ENCODE results near the gene FUT7. TPM values are rescaled to one million over a fixed set of nuclear protein-coding genes. Genes with fewer than 3 reads are reported as not detected.

Gene FUT7
- total and polyA plus RNA-seq, 2 of the 8 experiments (the other 6 are each of a cell fraction or from before 2014, with no cell fraction given) = not detected

DNA sequence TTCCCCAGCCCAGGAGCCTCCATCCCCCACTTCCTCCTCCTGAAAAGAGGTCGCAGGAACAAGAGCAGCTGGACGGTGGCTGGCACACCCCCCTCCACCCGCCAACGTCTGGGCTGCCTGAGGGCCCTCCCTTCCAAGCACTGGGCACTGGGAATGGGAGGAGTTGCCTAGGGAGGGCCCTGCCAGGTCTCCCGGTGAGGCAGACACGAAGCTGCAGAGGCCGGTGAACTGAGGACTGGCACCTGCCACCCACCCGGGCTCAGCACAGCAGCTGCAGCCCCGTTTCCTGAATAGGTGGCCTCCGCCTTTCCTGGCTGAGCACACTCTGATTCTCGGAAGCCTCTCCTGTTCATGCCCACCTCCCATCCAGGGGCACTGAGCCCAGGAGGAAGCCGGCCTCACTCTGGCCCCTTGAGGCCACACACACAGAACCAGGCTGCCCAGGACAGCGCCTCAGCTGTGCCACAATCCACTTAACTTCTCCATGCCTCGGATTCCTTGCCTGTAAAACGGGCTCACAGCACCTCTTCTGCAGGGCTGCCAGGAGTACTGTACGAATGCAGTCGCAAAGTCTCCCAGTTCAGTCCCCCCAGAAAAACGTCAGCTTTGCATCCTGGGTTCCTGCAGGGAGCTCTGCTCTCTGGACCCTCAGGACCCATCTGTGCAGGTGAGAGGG, 12.8 kb upstream of the FUT7 start:
- peaks cover 8 to 25% of the 10 kb centered on the region in 2 experiments for H4K20me1 ChIP-seq (replicated peaks in 1 of 2; ENCODE audit: control insufficient read depth in 1 of 2, insufficient read depth in 2 of 2, low read length in 2 of 2)
- H3K23me2 ChIP-seq (ENCODE audit: low read depth, low read length) = peaks cover 12% of the 10 kb centered on the region; the same call in 1 of the 2 replicates
- H3K9me3 ChIP-seq (ENCODE audit: insufficient read depth in 2 of 2, low read depth in 1 of 2, low read length in 1 of 2) = no peaks in the 10 kb centered on the region
- ChIA-PET CTCF (ENCODE audit: partially characterized antibody) (interaction anchor here (0.8 to 4.1 kb wide), 14 partner anchors 10 to 202 kb away, joined by 3 to 27 read pairs (median 4); partner anchors contain the start of genes AJM1, FUT7 and GRIN1), POLR2A (ENCODE audit: partially characterized antibody) (interaction anchor here (1.0 to 2.4 kb wide), 4 partner anchors 13 to 200 kb away, joined by 3 to 5 read pairs (median 4); partner anchors contain the start of genes FUT7 and TUBB4B)
- H3K4me1 ChIP-seq (replicated peaks in 1 of 4; ENCODE audit: control insufficient read depth in 3 of 4, insufficient read depth in 4 of 4, low read length in 3 of 4) = peaks cover 3 to 14% (median 8%) of the 10 kb centered on the region in 4 experiments; a peak in 6 of 7 replicates
- peak overlapping the region; percentile 34 to 99 for H3K4me2 ChIP-seq (ENCODE audit: insufficient read depth in 1 of 2, low read depth in 2 of 2, low read length in 2 of 2)
- no peak overlapping the region for H3K27ac ChIP-seq (ENCODE audit: low read depth, low read length)
- H4K5ac ChIP-seq (ENCODE audit: insufficient read length, low read depth, low read length) = no peak overlapping the region
- H3K36me3 ChIP-seq (ENCODE audit: control insufficient read depth in 2 of 4, insufficient read depth in 4 of 4, low read length in 3 of 4) = peaks cover 0 to 2% (median 0%) of the 10 kb centered on the region in 4 experiments; a peak in 1 of 8 replicates
- H3K14ac ChIP-seq (ENCODE audit: insufficient read length) = no peak overlapping the region
- H3K27me3 ChIP-seq (replicated peaks in 1 of 4; ENCODE audit: control insufficient read depth in 3 of 4, extremely low read depth in 1 of 4, insufficient read depth in 3 of 4, low read length in 3 of 4) = peaks cover 17 to 39% (median 28%) of the 10 kb centered on the region in 4 experiments
- no peak for TF ChIP-seq HDAC6 (IDR thresholded peaks at IDR 0.05; ENCODE audit: low read depth, low read length)
- TF ChIP-seq USF2 (IDR thresholded peaks at IDR 0.05; ENCODE audit: low read length) = no peak
- no peak for TF ChIP-seq POLR2A (IDR thresholded peaks at IDR 0.05; ENCODE audit: control extremely low read depth in 1 of 2, low read depth in 2 of 2, low read length in 2 of 2)
- FAIRE-seq (no peak), DNase-seq (ENCODE audit: low read depth in 1 of 2, low spot score in 2 of 2) (no peak)
- no peak overlapping the region for H2AFZ ChIP-seq (ENCODE audit: low read length)
- H3K9ac ChIP-seq (replicated peaks in 1 of 4; ENCODE audit: extremely low read depth in 1 of 4, low read depth in 3 of 4, low read length in 3 of 4) = no peak overlapping the region
- H3K23ac ChIP-seq (ENCODE audit: insufficient read length) = no peak overlapping the region
- H2BK12ac ChIP-seq (ENCODE audit: low read depth, low read length) = 0 out of 2 replicates have a peak overlapping the region, but pooled peaks have one; percentile 17
- no peak overlapping the region for H3K18ac ChIP-seq (ENCODE audit: extremely low read depth, low read length)
- H3K56ac ChIP-seq (replicated peaks; ENCODE audit: insufficient read length, low read depth, low read length) = no peak overlapping the region
- H2AK5ac ChIP-seq (ENCODE audit: low read depth, low read length) = no peak overlapping the region
- no peak overlapping the region for H2BK20ac ChIP-seq (ENCODE audit: low read length)
- no peak overlapping the region for H2BK15ac ChIP-seq (ENCODE audit: low read length)
- H2BK5ac ChIP-seq (ENCODE audit: low read depth, low read length) = no peak overlapping the region
- H3K4ac ChIP-seq (replicated peaks; ENCODE audit: insufficient read length, low read depth, low read length) = no peak overlapping the region
- no peak overlapping the region for H2BK120ac ChIP-seq (replicated peaks; ENCODE audit: low read depth, low read length)
- peaks cover 0 to 4% of the 10 kb centered on the region in 2 experiments; a peak in 1 of 4 replicates for H3K79me2 ChIP-seq (ENCODE audit: control insufficient read depth in 1 of 2, insufficient read depth in 2 of 2, low read length in 2 of 2)
- H4K8ac ChIP-seq (ENCODE audit: extremely low read depth, insufficient read depth, low read length) = no peak overlapping the region
- H4K91ac ChIP-seq (replicated peaks; ENCODE audit: insufficient read length, low read length) = no peak overlapping the region
- peak overlapping the region; percentile 38 to 62 (median 56); a peak in 3 of 8 replicates for H3K4me3 ChIP-seq (ENCODE audit: extremely low read depth in 1 of 4, insufficient read depth in 2 of 4, low read depth in 3 of 4, low read length in 4 of 4)
- peaks cover 9% of the 10 kb centered on the region for H3K79me1 ChIP-seq (ENCODE audit: low read depth, low read length)
- WGBS, 2 experiments (ENCODE audit: extremely low coverage in 1 of 2, insufficient coverage in 1 of 2, insufficient read length in 1 of 2, insufficient replicate concordance in 2 of 2, low coverage in 1 of 2, low lambda C conversion rate in 2 of 2, missing lambda C conversion rate in 1 of 2) = 75% methylated on average over 14 of the region's 18 CpGs; no CpG with 5 or more reads in 1 of the 2 experiments
